Fibroblast of lung (primary cell): ENCODE results near the gene MACROD1. TPM values are rescaled to one million over a fixed set of nuclear protein-coding genes. Genes with fewer than 3 reads are reported as not detected.

ENCODE experiments used
- DNase-seq, 2 donors: peaks; one replicate each; pipeline versions ENCODE4 v3.0.0 to v3.0.0-alpha.2; 2010; ENCODE audit warnings: low read depth in 2 of 2
- H2AFZ ChIP-seq: 2 replicates; pipeline ENCODE4 v1.5.1; 2012; ENCODE audit warnings: low read length, control low read depth, inconsistent platforms
- H3K27ac ChIP-seq: 2 replicates; pipeline ENCODE4 v1.5.1; 2011; ENCODE audit warnings: low read length, control low read depth; ENCODE audit not compliant: insufficient read depth
- H3K27me3 ChIP-seq: 2 replicates; pipeline ENCODE4 v1.5.1; 2011; ENCODE audit warnings: mild to moderate bottlenecking, low read length; ENCODE audit not compliant: control insufficient read depth, insufficient read depth
- H3K36me3 ChIP-seq: 2 replicates; pipeline ENCODE4 v1.5.1; 2011; ENCODE audit warnings: low read length; ENCODE audit not compliant: control insufficient read depth, insufficient read depth
- H3K4me1 ChIP-seq: 2 replicates; pipeline ENCODE4 v1.5.1; 2011; ENCODE audit warnings: low read length; ENCODE audit not compliant: control insufficient read depth, insufficient read depth; ENCODE audit errors: extremely low read depth
- H3K4me2 ChIP-seq: 2 replicates; pipeline ENCODE4 v1.5.1; 2011; ENCODE audit warnings: low read length, control low read depth; ENCODE audit not compliant: insufficient read depth; ENCODE audit errors: extremely low read depth
- H3K4me3 ChIP-seq, 4 experiments: fragments of 200-600 bp in 1 of 4; sonication (generic) in 1 of 4; replicated peaks in 1 of 4; 2 replicates each; pipeline ENCODE4 v1.5.1; 2011 to 2016; ENCODE audit warnings: low read length in 4 of 4, low read depth in 3 of 4, mild to moderate bottlenecking in 3 of 4, control low read depth in 2 of 4, inconsistent platforms in 1 of 4, mixed read lengths in 1 of 4; ENCODE audit not compliant: insufficient read depth in 1 of 4; ENCODE audit errors: control extremely low read depth in 1 of 4
- H3K79me2 ChIP-seq: 2 replicates; pipeline ENCODE4 v1.5.1; 2012; ENCODE audit warnings: mild to moderate bottlenecking, low read length, inconsistent platforms; ENCODE audit not compliant: control insufficient read depth, insufficient read depth
- H3K9ac ChIP-seq: 2 replicates; pipeline ENCODE4 v1.5.1; 2011; ENCODE audit warnings: mild to moderate bottlenecking, low read length, control low read depth; ENCODE audit not compliant: insufficient read depth
- H3K9me3 ChIP-seq: 2 replicates; pipeline ENCODE4 v1.5.1; 2012; ENCODE audit warnings: low read depth, low read length; ENCODE audit not compliant: control insufficient read depth, insufficient read depth
- H4K20me1 ChIP-seq: 2 replicates; pipeline ENCODE4 v1.5.1; 2011; ENCODE audit warnings: low read length; ENCODE audit not compliant: control insufficient read depth, insufficient read depth; ENCODE audit errors: extremely low read depth
- CTCF ChIP-seq, 2 donors: IDR thresholded peaks in 1 of 2; conservative IDR thresholded peaks in 1 of 2; 1 replicate in 1 of 2; 2 replicates in 1 of 2; pipeline ENCODE4 v1.5.1; 2011 to 2012; ENCODE audit warnings: low read length in 2 of 2, control low read depth in 1 of 2, inconsistent platforms in 1 of 2, low read depth in 1 of 2, mild to moderate bottlenecking in 1 of 2
- EZH2 ChIP-seq: IDR thresholded peaks from 2 replicates; pipeline ENCODE4 v1.5.1; 2012; ENCODE audit warnings: low read length, control low read depth, mild to moderate bottlenecking; ENCODE audit errors: missing control alignments
- polyA plus RNA-seq, 2 donors: library from polyadenylated mRNA; depleted of rRNA in 1 of 2; stranded (reverse) in 1 of 2; unstranded in 1 of 2; fragments of >200 nt; gene quantifications; 2 replicates each; pipeline ENCODE4 v1.2.1, GENCODE V29; 2011 to 2012; ENCODE audit warnings: missing spikeins in 1 of 2
- total RNA-seq: library from RNA; depleted of rRNA; stranded (reverse); fragments of >200 nt; gene quantifications from 2 replicates; pipeline ENCODE4 v1.2.1, GENCODE V29; 2014

MACROD1 gene
- total and polyA plus RNA-seq, 2 donors (not counting 1 experiment from before 2014, with no cell fraction given), result 8.8 to 24.8 TPM

GRCh38 chr11:64093233-64094039 is 72.5 kb downstream of the MACROD1 start:
- DNase-seq, result no peak
- Histone ChIP-seq H2AFZ (no peak overlapping the region), H3K9ac (no peak overlapping the region), H3K4me3 (no peak overlapping the region), H3K79me2 (no peaks in the 10 kb centered on the region), H3K4me1 (no peaks in the 10 kb centered on the region), H4K20me1 (no peaks in the 10 kb centered on the region), H3K36me3 (no peaks in the 10 kb centered on the region), H3K9me3 (no peaks in the 10 kb centered on the region), H3K27ac (no peak overlapping the region), H3K27me3 (peaks cover 2% of the 10 kb centered on the region), H3K4me2 (no peak overlapping the region)
- TF ChIP-seq EZH2 (no peak), CTCF (conservative IDR thresholded peaks at IDR 0.05 in 1 of 2, IDR thresholded peaks at IDR 0.05 in 1 of 2; ENCODE audit: low read depth in 1 of 2, low read length in 2 of 2) (no peak)

DNA sequence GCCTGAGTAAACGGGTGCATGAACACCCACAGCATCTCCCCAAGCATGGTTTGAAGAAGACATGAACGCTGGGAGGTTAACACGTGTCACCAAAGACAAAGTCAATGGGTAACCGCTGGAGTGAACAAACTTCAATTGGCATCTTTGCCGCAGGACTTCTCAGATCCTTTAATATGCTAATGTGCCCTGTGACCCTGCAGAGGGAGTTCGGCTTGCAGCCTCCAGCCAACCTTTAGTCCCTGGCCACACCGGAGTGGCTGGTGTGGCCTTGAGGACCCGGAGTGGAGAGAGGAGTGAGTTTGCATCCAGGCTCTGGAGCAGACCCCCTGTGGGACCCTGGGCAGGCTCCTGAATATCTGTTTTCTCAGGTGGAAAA is 73.2 kb downstream of the MACROD1 start:
- no peak for DNase-seq
- H3K9ac ChIP-seq, result no peak overlapping the region
- H4K20me1 ChIP-seq, result no peaks in the 10 kb centered on the region
- peaks cover 2% of the 10 kb centered on the region for H3K27me3 ChIP-seq
- H3K9me3 ChIP-seq, result no peaks in the 10 kb centered on the region
- no peak overlapping the region for H3K4me3 ChIP-seq
- TF ChIP-seq EZH2 (no peak), CTCF (conservative IDR thresholded peaks at IDR 0.05 in 1 of 2, IDR thresholded peaks at IDR 0.05 in 1 of 2; ENCODE audit: low read depth in 1 of 2, low read length in 2 of 2) (no peak)
- H3K4me2 ChIP-seq, result no peak overlapping the region
- no peak overlapping the region for H3K27ac ChIP-seq
- no peaks in the 10 kb centered on the region for H3K36me3 ChIP-seq
- H3K4me1 ChIP-seq, result no peaks in the 10 kb centered on the region
- no peaks in the 10 kb centered on the region for H3K79me2 ChIP-seq
- no peak overlapping the region for H2AFZ ChIP-seq

GRCh38 chr11:64092111-64092760 is 73.7 kb downstream of the MACROD1 start:
- no peak overlapping the region for H3K4me3 ChIP-seq
- TF ChIP-seq EZH2 (no peak), CTCF (conservative IDR thresholded peaks at IDR 0.05 in 1 of 2, IDR thresholded peaks at IDR 0.05 in 1 of 2; ENCODE audit: low read depth in 1 of 2, low read length in 2 of 2) (no peak)
- H3K9me3 ChIP-seq, result no peaks in the 10 kb centered on the region
- no peak overlapping the region for H3K9ac ChIP-seq
- H4K20me1 ChIP-seq, result no peaks in the 10 kb centered on the region
- no peaks in the 10 kb centered on the region for H3K4me1 ChIP-seq
- no peaks in the 10 kb centered on the region for H3K79me2 ChIP-seq
- H2AFZ ChIP-seq, result no peak overlapping the region
- no peak overlapping the region for H3K4me2 ChIP-seq
- H3K27me3 ChIP-seq, result peaks cover 2% of the 10 kb centered on the region
- H3K36me3 ChIP-seq, result no peaks in the 10 kb centered on the region
- no peak for DNase-seq
- H3K27ac ChIP-seq, result no peak overlapping the region
